ENCODE measurements around the gene SLC12A8. TPM values are rescaled to one million over a fixed set of nuclear protein-coding genes. Genes with fewer than 3 reads are reported as not detected.

Gene SLC12A8
- total and polyA plus RNA-seq, 10 of the 15 experiments (the other 5 are each of a cell fraction or from before 2014, with no cell fraction given): 2.5 to 71.6 (median 50.1) TPM

DNA sequence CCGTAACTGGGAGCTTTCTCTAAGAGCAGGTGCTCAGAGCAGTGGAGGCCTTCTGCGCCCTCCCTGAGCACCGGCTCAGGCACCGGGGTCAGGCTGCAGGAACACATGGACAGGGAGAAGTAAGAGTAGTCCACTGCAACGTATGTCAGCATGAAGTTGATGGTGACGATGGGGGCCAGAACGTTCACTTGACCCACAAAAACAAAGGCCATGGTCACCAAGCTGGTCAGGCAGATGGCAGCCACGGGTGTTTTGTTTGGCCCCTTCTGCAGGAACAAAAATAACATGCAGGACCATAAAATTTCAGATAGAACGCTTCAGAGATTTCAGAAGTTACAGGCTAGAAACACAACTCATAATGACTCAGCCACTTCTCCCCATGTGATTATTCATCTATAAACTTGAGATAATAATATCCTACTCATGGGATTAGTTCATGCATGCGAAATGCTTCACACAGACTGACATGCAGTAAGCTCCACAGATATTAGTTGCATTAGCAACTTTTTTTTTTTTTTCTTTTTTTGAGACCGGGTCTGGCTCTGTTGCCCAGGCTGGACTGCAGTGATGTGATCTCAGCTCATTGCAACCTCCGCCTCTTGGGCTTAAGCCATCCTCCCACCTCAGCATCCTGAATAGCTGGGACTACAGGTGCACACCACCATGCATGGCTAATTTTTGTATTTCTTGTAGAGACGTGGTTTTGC is 104.5 kb downstream of the SLC12A8 start (continued):
- TF ChIP-seq EZH2 (IDR thresholded peaks at IDR 0.05; ENCODE audit: borderline replicate concordance, control insufficient read depth, low read depth, low read length) (no peak), BACH1 (IDR thresholded peaks at IDR 0.05; ENCODE audit: borderline replicate concordance) (peak; percentile 48; the same call in 1 of the 2 replicates), FOS (IDR thresholded peaks at IDR 0.05; ENCODE audit: borderline replicate concordance, extremely low read depth, insufficient read length) (no peak), SPI1 (IDR thresholded peaks at IDR 0.05; ENCODE audit: borderline replicate concordance, insufficient read depth, low read depth, low read length) (0 out of 2 replicates have a peak, but pooled peaks have one; percentile 6), TCF3 (IDR thresholded peaks at IDR 0.05; ENCODE audit: borderline replicate concordance, insufficient read depth, low read depth, low read length) (0 out of 2 replicates have a peak, but pooled peaks have one; percentile 17), RAD51 (IDR thresholded peaks at IDR 0.05) (peak; percentile 42; the same call in 1 of the 2 replicates), SMAD5 (IDR thresholded peaks at IDR 0.05; ENCODE audit: low read depth) (peak; percentile 41; the same call in 1 of the 2 replicates), PAX5 (IDR thresholded peaks at IDR 0.05; ENCODE audit: borderline replicate concordance, low read depth, low read length) (no peak), LARP7 (IDR thresholded peaks at IDR 0.05) (no peak), MYB (IDR thresholded peaks at IDR 0.05; ENCODE audit: borderline replicate concordance, low read depth, low read length) (no peak)
- TF ChIP-seq, protein P1, sequence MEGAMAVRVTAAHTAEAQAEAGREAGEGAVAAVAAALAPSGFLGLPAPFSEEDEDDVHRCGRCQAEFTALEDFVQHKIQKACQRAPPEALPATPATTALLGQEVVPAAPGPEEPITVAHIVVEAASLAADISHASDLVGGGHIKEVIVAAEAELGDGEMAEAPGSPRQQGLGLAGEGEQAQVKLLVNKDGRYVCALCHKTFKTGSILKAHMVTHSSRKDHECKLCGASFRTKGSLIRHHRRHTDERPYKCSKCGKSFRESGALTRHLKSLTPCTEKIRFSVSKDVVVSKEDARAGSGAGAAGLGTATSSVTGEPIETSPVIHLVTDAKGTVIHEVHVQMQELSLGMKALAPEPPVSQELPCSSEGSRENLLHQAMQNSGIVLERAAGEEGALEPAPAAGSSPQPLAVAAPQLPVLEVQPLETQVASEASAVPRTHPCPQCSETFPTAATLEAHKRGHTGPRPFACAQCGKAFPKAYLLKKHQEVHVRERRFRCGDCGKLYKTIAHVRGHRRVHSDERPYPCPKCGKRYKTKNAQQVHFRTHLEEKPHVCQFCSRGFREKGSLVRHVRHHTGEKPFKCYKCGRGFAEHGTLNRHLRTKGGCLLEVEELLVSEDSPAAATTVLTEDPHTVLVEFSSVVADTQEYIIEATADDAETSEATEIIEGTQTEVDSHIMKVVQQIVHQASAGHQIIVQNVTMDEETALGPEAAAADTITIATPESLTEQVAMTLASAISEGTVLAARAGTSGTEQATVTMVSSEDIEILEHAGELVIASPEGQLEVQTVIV (IDR thresholded peaks at IDR 0.05; ENCODE audit: borderline replicate concordance, partially characterized antibody): no peak
- TF ChIP-seq, protein P2, sequence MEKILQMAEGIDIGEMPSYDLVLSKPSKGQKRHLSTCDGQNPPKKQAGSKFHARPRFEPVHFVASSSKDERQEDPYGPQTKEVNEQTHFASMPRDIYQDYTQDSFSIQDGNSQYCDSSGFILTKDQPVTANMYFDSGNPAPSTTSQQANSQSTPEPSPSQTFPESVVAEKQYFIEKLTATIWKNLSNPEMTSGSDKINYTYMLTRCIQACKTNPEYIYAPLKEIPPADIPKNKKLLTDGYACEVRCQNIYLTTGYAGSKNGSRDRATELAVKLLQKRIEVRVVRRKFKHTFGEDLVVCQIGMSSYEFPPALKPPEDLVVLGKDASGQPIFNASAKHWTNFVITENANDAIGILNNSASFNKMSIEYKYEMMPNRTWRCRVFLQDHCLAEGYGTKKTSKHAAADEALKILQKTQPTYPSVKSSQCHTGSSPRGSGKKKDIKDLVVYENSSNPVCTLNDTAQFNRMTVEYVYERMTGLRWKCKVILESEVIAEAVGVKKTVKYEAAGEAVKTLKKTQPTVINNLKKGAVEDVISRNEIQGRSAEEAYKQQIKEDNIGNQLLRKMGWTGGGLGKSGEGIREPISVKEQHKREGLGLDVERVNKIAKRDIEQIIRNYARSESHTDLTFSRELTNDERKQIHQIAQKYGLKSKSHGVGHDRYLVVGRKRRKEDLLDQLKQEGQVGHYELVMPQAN (conservative IDR thresholded peaks at IDR 0.05): no peak
- TF ChIP-seq, protein P3, sequence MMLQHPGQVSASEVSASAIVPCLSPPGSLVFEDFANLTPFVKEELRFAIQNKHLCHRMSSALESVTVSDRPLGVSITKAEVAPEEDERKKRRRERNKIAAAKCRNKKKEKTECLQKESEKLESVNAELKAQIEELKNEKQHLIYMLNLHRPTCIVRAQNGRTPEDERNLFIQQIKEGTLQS (IDR thresholded peaks at IDR 0.05; ENCODE audit: borderline replicate concordance, extremely low read depth, low read depth, low read length): no peak
- TF ChIP-seq, protein P4, sequence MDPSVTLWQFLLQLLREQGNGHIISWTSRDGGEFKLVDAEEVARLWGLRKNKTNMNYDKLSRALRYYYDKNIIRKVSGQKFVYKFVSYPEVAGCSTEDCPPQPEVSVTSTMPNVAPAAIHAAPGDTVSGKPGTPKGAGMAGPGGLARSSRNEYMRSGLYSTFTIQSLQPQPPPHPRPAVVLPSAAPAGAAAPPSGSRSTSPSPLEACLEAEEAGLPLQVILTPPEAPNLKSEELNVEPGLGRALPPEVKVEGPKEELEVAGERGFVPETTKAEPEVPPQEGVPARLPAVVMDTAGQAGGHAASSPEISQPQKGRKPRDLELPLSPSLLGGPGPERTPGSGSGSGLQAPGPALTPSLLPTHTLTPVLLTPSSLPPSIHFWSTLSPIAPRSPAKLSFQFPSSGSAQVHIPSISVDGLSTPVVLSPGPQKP (IDR thresholded peaks at IDR 0.05; ENCODE audit: low read depth, low read length): no peak
- TF ChIP-seq, protein P5, sequence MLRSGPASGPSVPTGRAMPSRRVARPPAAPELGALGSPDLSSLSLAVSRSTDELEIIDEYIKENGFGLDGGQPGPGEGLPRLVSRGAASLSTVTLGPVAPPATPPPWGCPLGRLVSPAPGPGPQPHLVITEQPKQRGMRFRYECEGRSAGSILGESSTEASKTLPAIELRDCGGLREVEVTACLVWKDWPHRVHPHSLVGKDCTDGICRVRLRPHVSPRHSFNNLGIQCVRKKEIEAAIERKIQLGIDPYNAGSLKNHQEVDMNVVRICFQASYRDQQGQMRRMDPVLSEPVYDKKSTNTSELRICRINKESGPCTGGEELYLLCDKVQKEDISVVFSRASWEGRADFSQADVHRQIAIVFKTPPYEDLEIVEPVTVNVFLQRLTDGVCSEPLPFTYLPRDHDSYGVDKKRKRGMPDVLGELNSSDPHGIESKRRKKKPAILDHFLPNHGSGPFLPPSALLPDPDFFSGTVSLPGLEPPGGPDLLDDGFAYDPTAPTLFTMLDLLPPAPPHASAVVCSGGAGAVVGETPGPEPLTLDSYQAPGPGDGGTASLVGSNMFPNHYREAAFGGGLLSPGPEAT (IDR thresholded peaks at IDR 0.05; ENCODE audit: low read depth): peak; percentile 61
- TF ChIP-seq, protein P6, sequence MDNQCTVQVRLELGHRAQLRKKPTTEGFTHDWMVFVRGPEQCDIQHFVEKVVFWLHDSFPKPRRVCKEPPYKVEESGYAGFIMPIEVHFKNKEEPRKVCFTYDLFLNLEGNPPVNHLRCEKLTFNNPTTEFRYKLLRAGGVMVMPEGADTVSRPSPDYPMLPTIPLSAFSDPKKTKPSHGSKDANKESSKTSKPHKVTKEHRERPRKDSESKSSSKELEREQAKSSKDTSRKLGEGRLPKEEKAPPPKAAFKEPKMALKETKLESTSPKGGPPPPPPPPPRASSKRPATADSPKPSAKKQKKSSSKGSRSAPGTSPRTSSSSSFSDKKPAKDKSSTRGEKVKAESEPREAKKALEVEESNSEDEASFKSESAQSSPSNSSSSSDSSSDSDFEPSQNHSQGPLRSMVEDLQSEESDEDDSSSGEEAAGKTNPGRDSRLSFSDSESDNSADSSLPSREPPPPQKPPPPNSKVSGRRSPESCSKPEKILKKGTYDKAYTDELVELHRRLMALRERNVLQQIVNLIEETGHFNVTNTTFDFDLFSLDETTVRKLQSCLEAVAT (IDR thresholded peaks at IDR 0.05): peak; percentile 52; the same call in 1 of the 2 replicates
- TF ChIP-seq, protein P7, sequence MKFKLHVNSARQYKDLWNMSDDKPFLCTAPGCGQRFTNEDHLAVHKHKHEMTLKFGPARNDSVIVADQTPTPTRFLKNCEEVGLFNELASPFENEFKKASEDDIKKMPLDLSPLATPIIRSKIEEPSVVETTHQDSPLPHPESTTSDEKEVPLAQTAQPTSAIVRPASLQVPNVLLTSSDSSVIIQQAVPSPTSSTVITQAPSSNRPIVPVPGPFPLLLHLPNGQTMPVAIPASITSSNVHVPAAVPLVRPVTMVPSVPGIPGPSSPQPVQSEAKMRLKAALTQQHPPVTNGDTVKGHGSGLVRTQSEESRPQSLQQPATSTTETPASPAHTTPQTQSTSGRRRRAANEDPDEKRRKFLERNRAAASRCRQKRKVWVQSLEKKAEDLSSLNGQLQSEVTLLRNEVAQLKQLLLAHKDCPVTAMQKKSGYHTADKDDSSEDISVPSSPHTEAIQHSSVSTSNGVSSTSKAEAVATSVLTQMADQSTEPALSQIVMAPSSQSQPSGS (IDR thresholded peaks at IDR 0.05; ENCODE audit: low read length): peak; percentile 87
